Upper lobe of left lung (tissue), 4 donors: ENCODE results near the gene PROK2.

Source experiments
- CTCF ChIP-seq, 6 experiments: fragments of 450-650 bp in 4 of 6; fragments of 200-600 bp in 2 of 6; sonication (generic) in 2 of 6; IDR thresholded peaks; one replicate each; pipeline ENCODE4 v1.5.1; 2016 to 2019; ENCODE audit warnings: antibody characterized with exemption in 6 of 6
- POLR2A ChIP-seq, 4 donors: fragments of 450-650 bp; IDR thresholded peaks; one replicate each; pipeline ENCODE4 v1.5.1; 2016 to 2017; ENCODE audit warnings: antibody characterized with exemption in 4 of 4, mild to moderate bottlenecking in 2 of 4
- POLR2AphosphoS5 ChIP-seq, 2 donors: sonication (generic); formaldehyde crosslinking; IDR thresholded peaks; one replicate each; pipeline ENCODE4 v1.5.1; 2017; ENCODE audit warnings: antibody characterized with exemption in 2 of 2

GRCh38 chr3:71800023-71800422 lies 15.1 kb upstream of the PROK2 start:
- TF ChIP-seq CTCF (IDR thresholded peaks at IDR 0.05) (no peak), POLR2AphosphoS5 (IDR thresholded peaks at IDR 0.05) (no peak), POLR2A (IDR thresholded peaks at IDR 0.05) (no peak)
